GM12874 (cell line): ENCODE results near the gene HNRNPC.

Experiments
- CTCF ChIP-seq: IDR thresholded peaks from 2 replicates; pipeline ENCODE4 v1.5.1; 2011; ENCODE audit warnings: low read depth, mild to moderate bottlenecking, control low read depth, low read length, moderate library complexity; ENCODE audit not compliant: insufficient read depth

The HNRNPC gene

GRCh38 chr14:21171128-21171527, 98.1 kb downstream of the HNRNPC start:
- no peak for TF ChIP-seq CTCF

- TF ChIP-seq CTCF, result no peak
Measured at GRCh38 chr14:21169573-21169972, 99.7 kb downstream of the HNRNPC start.

- no peak for TF ChIP-seq CTCF
Measured at GRCh38 chr14:21168055-21168454, 101.2 kb downstream of the HNRNPC start.

GRCh38 chr14:21163871-21164291, 105.4 kb downstream of the HNRNPC start:
- TF ChIP-seq CTCF, result no peak

- no peak for TF ChIP-seq CTCF
Measured at GRCh38 chr14:21162081-21162480, 107.2 kb downstream of the HNRNPC start.

- no peak for TF ChIP-seq CTCF
Measured at GRCh38 chr14:21160061-21160610, 109.1 kb downstream of the HNRNPC start.
